Progenitor cell of endocrine pancreas (in vitro differentiated cells): ENCODE results near the gene SPATA17. TPM values are rescaled to one million over a fixed set of nuclear protein-coding genes. Genes with fewer than 3 reads are reported as not detected.

Experiments used
- DNase-seq: peaks from one replicate; pipeline ENCODE4 v3.0.0; 2021; ENCODE audit warnings: low spot score; ENCODE audit not compliant: unreplicated experiment
- H3K27ac Mint-ChIP-seq: 2 replicates; pipeline ENCODE4 v1.8.0; 2021; ENCODE audit warnings: mild to moderate bottlenecking, moderate library complexity, mixed read lengths
- H3K27me3 Mint-ChIP-seq: 2 replicates; pipeline ENCODE4 v1.8.0; 2021; ENCODE audit warnings: mixed read lengths
- H3K36me3 Mint-ChIP-seq: 2 replicates; pipeline ENCODE4 v1.8.0; 2022; ENCODE audit warnings: mixed read lengths; ENCODE audit not compliant: insufficient read depth
- H3K4me1 Mint-ChIP-seq: 2 replicates; pipeline ENCODE4 v1.8.0; 2021; ENCODE audit warnings: low read depth, mixed read lengths
- H3K4me3 Mint-ChIP-seq: 2 replicates; pipeline ENCODE4 v1.8.0; 2021; ENCODE audit warnings: low read depth, mild to moderate bottlenecking, moderate library complexity, mixed read lengths
- H3K9me3 Mint-ChIP-seq: 2 replicates; pipeline ENCODE4 v1.8.0; 2021; ENCODE audit warnings: low read depth, mixed read lengths
- total RNA-seq: library from RNA; stranded (reverse); gene quantifications from 2 replicates; pipeline ENCODE4 v1.2.1, GENCODE V29; 2021
- TF ChIP-seq, protein P1 (sequence below): fragments of 200-600 bp; sonication (generic); IDR thresholded peaks from one replicate; pipeline ENCODE4 v1.5.0; 2021; ENCODE audit warnings: antibody characterized with exemption, mild to moderate bottlenecking; ENCODE audit not compliant: unreplicated experiment

SPATA17 gene
- total RNA-seq, 1 donor from 2014 or later = 5.1 TPM

DNA sequence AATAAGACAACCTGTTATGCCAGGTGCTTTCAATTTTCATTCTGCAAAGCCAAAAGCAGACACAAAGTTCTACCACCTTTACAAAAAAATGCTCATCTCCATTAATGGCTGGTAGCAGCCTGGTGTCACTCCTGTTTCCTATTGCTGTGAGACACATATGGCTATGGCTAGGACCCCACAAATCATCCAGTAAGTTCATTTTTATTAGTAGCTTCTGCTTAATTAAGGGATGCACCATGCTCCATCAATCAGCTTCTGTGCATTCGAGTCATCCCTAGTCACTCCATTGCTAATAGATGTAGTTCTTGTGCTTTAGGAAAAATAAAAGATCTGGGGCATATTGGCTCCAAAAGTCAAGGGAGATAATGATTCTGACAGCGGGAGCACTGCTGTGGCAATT lies 257.2 kb downstream of the SPATA17 start:
- no peak for DNase-seq
- Mint-ChIP-seq H3K9me3 (peaks cover 12% of the 10 kb centered on the region), H3K36me3 (no peaks in the 10 kb centered on the region), H3K27me3 (peaks cover 11% of the 10 kb centered on the region), H3K27ac (no peak overlapping the region), H3K4me1 (no peaks in the 10 kb centered on the region), H3K4me3 (no peak overlapping the region)
- TF ChIP-seq, protein P1, sequence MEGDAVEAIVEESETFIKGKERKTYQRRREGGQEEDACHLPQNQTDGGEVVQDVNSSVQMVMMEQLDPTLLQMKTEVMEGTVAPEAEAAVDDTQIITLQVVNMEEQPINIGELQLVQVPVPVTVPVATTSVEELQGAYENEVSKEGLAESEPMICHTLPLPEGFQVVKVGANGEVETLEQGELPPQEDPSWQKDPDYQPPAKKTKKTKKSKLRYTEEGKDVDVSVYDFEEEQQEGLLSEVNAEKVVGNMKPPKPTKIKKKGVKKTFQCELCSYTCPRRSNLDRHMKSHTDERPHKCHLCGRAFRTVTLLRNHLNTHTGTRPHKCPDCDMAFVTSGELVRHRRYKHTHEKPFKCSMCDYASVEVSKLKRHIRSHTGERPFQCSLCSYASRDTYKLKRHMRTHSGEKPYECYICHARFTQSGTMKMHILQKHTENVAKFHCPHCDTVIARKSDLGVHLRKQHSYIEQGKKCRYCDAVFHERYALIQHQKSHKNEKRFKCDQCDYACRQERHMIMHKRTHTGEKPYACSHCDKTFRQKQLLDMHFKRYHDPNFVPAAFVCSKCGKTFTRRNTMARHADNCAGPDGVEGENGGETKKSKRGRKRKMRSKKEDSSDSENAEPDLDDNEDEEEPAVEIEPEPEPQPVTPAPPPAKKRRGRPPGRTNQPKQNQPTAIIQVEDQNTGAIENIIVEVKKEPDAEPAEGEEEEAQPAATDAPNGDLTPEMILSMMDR = no peak

DNA sequence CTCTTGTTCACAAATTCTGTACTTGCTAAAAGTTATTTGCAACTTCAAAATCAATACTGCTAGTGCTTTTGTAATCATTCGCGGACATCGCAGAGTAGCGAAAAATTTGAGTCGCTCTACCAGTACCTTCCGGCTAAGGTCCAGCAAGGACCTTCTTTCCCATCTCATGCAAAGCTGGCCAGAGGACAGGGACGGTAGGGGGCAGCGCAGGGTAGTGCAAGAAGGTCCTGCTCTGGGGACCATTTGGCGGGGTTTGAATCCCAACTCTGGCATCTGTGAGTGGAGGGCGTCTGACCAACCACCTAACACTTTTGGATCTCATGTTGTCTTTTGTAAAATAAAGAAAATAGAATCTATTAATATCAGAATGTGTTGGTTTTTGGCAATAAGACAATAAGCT lies 258.3 kb downstream of the SPATA17 start:
- Mint-ChIP-seq H3K4me1 (no peaks in the 10 kb centered on the region), H3K27me3 (peaks cover 11% of the 10 kb centered on the region), H3K36me3 (no peaks in the 10 kb centered on the region), H3K4me3 (no peak overlapping the region), H3K27ac (no peak overlapping the region), H3K9me3 (peaks cover 8% of the 10 kb centered on the region)
- DNase-seq = no peak
- TF ChIP-seq, protein P1 = peak; percentile 38

DNA sequence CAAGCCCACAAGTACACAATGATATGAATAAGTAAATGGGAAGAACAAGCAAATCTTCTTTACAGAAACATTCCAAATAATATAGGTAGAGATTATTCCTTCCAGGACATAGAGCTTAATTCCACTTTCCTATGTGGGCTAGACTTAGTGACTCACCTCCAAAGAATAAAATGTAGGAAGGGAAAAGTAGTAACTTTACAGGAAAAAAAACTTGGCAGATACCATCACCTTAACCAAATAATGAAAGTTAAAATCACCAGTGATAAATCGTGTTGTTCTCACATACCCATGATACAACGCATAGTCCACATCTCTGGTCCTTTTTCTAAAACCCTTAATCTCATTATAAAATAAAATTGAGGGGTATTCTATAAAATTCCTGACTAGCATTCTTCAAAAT lies 260.8 kb downstream of the SPATA17 start:
- H3K4me1 Mint-ChIP-seq = no peaks in the 10 kb centered on the region
- H3K27me3 Mint-ChIP-seq = peaks cover 11% of the 10 kb centered on the region
- H3K27ac Mint-ChIP-seq = no peak overlapping the region
- peaks cover 7% of the 10 kb centered on the region for H3K9me3 Mint-ChIP-seq
- no peaks in the 10 kb centered on the region for H3K36me3 Mint-ChIP-seq
- TF ChIP-seq, protein P1 = no peak
- no peak overlapping the region for H3K4me3 Mint-ChIP-seq
- no peak for DNase-seq

DNA sequence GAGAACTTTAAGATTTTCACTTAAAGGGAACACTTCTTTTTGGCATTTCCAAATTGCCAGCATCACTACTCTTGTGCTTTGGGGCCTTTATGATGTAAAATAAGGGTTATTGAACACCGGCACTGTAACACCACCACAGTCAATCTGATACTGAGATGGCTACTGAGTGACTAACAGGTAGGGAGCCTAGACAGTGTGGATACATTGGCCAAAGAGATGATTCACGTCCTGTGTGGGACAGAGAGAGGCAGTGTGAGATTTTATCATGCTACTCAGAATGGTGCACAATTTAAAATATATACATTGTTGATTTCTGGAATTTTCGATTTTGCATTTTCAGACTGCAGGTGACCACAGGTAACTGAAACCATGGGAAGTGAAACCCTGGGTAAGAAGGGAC lies 261.6 kb downstream of the SPATA17 start:
- TF ChIP-seq, protein P1 = no peak
- no peak overlapping the region for H3K4me3 Mint-ChIP-seq
- DNase-seq = no peak
- no peaks in the 10 kb centered on the region for H3K4me1 Mint-ChIP-seq
- H3K27me3 Mint-ChIP-seq = peaks cover 12% of the 10 kb centered on the region
- H3K9me3 Mint-ChIP-seq = peaks cover 7% of the 10 kb centered on the region
- no peak overlapping the region for H3K27ac Mint-ChIP-seq
- no peaks in the 10 kb centered on the region for H3K36me3 Mint-ChIP-seq

DNA sequence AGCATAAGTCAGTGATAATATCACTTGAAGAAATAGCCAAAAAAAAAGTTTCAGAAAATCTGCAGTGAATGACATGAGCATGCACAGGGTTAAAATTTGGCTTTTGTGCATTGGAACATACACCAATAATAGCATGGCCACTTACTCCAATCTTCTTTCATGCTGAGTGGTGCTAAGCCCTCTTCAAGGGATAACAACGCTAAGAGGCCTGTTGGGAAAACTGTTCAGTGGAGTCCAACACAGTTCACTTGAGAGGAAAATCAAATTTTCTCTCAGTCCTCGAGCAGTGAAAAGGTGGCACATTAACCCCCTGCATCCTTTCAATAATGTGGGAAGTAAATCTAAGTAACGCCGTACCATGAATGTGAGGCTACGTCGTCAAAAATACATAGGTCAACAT lies 264.7 kb downstream of the SPATA17 start:
- TF ChIP-seq, protein P1 = no peak
- no peaks in the 10 kb centered on the region for H3K4me1 Mint-ChIP-seq
- no peak overlapping the region for H3K4me3 Mint-ChIP-seq
- H3K27ac Mint-ChIP-seq = no peak overlapping the region
- no peak for DNase-seq
- H3K36me3 Mint-ChIP-seq = no peaks in the 10 kb centered on the region
- H3K27me3 Mint-ChIP-seq = peaks cover 4% of the 10 kb centered on the region
- H3K9me3 Mint-ChIP-seq = peaks cover under 1% of the 10 kb centered on the region

DNA sequence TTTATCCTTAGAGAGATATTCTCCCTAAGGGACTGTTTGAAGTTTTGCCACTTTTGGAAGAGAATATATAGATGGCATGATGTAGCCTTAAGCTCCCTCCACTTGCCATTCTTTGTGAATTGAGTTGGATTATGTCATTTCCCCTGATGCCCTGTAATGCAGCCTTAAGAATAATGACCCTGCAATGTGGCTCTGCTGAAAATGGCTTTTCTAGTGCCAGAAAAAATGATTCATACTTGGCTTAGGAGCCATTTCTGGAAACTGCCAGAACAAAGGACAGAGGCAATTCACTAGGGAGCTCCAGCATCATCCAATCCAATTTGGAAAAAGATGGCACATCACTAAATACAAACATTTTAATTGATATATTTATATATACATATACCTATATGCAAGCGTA lies 265.3 kb downstream of the SPATA17 start:
- Mint-ChIP-seq H3K4me3 (no peak overlapping the region), H3K4me1 (no peaks in the 10 kb centered on the region), H3K27me3 (peaks cover 4% of the 10 kb centered on the region), H3K36me3 (no peaks in the 10 kb centered on the region), H3K27ac (no peak overlapping the region), H3K9me3 (no peaks in the 10 kb centered on the region)
- no peak for DNase-seq
- TF ChIP-seq, protein P1 = no peak
